GM10266 (cell line): ENCODE measurements around the gene EHBP1.

Experiments used
- DNase-seq: peaks from one replicate; pipeline ENCODE4 v3.0.0; 2012; ENCODE audit errors: extremely low spot score
- TF ChIP-seq, protein P1 (sequence below): IDR thresholded peaks from 2 replicates; pipeline ENCODE4 v1.5.1; 2012; ENCODE audit warnings: mild to moderate bottlenecking, low read depth; ENCODE audit not compliant: control insufficient read depth, insufficient read depth; ENCODE audit errors: missing control alignments

The EHBP1 gene

DNA sequence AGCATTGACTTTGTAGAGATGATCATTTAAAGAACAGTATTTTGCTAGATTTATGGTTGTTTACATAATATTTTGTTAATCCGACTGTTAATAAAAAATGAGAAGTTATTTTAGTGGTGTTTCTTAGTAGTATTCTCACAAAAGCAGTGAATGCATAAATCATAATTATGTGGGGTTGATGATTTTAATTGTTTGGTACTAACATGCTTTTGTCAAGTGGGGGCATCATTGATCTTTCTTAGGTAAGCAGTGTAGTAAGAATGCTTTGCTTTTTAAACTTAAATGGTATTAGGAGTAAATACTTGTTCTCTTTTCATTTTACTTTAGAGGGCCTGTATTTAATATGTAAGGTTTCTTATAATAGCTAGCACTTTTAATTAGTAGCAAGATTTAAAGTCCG is 235.9 kb downstream of the EHBP1 start:
- TF ChIP-seq, protein P1, sequence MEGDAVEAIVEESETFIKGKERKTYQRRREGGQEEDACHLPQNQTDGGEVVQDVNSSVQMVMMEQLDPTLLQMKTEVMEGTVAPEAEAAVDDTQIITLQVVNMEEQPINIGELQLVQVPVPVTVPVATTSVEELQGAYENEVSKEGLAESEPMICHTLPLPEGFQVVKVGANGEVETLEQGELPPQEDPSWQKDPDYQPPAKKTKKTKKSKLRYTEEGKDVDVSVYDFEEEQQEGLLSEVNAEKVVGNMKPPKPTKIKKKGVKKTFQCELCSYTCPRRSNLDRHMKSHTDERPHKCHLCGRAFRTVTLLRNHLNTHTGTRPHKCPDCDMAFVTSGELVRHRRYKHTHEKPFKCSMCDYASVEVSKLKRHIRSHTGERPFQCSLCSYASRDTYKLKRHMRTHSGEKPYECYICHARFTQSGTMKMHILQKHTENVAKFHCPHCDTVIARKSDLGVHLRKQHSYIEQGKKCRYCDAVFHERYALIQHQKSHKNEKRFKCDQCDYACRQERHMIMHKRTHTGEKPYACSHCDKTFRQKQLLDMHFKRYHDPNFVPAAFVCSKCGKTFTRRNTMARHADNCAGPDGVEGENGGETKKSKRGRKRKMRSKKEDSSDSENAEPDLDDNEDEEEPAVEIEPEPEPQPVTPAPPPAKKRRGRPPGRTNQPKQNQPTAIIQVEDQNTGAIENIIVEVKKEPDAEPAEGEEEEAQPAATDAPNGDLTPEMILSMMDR = no peak
- no peak for DNase-seq

- TF ChIP-seq, protein P1 = no peak
- DNase-seq = no peak
These were observed 238.8 kb downstream of the EHBP1 start for GRCh38 chr2:62944362-62944761.

GRCh38 chr2:62947403-62947802 is 241.9 kb downstream of the EHBP1 start:
- no peak for DNase-seq
- TF ChIP-seq, protein P1 = no peak

DNA sequence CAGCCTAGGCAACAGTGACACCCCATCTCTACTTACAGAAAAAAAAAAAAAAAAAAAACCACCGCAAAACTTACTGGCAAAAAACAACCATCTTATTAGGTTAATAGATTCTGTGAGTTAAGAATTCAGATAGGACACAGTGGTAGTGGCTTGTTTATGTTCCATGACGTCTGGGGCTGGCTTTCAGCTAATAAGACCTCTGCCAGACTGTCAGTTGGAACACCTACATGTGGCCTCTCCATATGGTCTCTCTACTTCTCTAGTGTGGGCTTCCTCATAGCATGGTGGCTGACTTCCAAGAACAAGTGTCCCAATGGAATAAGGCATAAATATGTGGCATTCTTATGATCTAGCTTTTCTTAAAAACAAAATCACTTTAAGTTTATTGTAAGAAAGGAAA is 251.1 kb downstream of the EHBP1 start:
- TF ChIP-seq, protein P1 = no peak
- DNase-seq = no peak

GRCh38 chr2:62958206-62958605 is 252.7 kb downstream of the EHBP1 start:
- no peak for DNase-seq
- TF ChIP-seq, protein P1 = no peak

- DNase-seq = no peak
- TF ChIP-seq, protein P1 = no peak
These were observed 258.5 kb downstream of the EHBP1 start for GRCh38 chr2:62964050-62964449.

GRCh38 chr2:62964671-62965070 is 259.2 kb downstream of the EHBP1 start:
- no peak for DNase-seq
- TF ChIP-seq, protein P1 = no peak

DNA sequence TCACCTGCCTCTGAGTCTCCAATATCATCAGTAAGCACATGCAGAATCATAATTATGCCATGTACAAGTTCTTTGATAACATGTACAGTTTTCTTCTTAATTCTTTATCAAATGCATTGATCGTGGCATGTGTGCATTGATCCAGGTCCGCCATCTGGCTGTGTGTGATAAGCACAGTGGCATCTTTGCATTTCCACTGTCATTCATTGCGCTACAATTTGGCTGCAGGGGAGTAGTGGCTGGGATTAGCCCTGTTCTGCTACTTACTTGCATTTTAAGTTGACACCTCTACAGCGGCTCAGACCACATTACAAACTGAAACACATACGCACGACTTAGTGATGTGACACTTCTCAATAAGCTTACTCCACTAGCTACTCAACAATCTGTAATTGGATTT is 261.5 kb downstream of the EHBP1 start:
- TF ChIP-seq, protein P1 = no peak
- no peak for DNase-seq
